Hematopoietic multipotent progenitor cell (in vitro differentiated cells): Measurements from ENCODE around the gene ADAMTS3. TPM values are rescaled to one million over a fixed set of nuclear protein-coding genes. Genes with fewer than 3 reads are reported as not detected.

ENCODE experiments used
- DNase-seq, 3 donors: peaks; one replicate each; pipeline ENCODE4 v3.0.0-alpha.2; 2011 to 2015; ENCODE audit warnings: low read depth in 2 of 3, low spot score in 2 of 3
- total RNA-seq: library from RNA; depleted of rRNA; stranded (reverse); fragments of >200 nt; gene quantifications from one replicate; pipeline ENCODE4 v1.2.3, GENCODE V29; 2012

The ADAMTS3 gene
- total RNA-seq, 1 donor, result 1.1 TPM

GRCh38 chr4:72305080-72305479 is 263.9 kb downstream of the ADAMTS3 start:
- no peak for DNase-seq

GRCh38 chr4:72302981-72303704 is 265.9 kb downstream of the ADAMTS3 start:
- DNase-seq, result peak; percentile 16 to 69 (median 37)

- DNase-seq, result no peak
Measured at GRCh38 chr4:72301759-72302158, 267.3 kb downstream of the ADAMTS3 start.

GRCh38 chr4:72300126-72300525 is 268.9 kb downstream of the ADAMTS3 start:
- DNase-seq, result no peak

GRCh38 chr4:72295966-72296557 is 273.0 kb downstream of the ADAMTS3 start:
- DNase-seq, result peak in 2 of 3 donors; percentile 30 to 67

- no peak for DNase-seq
Measured at GRCh38 chr4:72290737-72291136, 278.3 kb downstream of the ADAMTS3 start.

GRCh38 chr4:72286910-72287309 is 282.1 kb downstream of the ADAMTS3 start:
- no peak for DNase-seq

- DNase-seq, result peak in 2 of 3 donors; percentile 3 to 11
Measured at GRCh38 chr4:72286185-72286584, 282.8 kb downstream of the ADAMTS3 start.

GRCh38 chr4:72283357-72283756 is 285.7 kb downstream of the ADAMTS3 start:
- no peak for DNase-seq

- no peak for DNase-seq
Measured at GRCh38 chr4:72280252-72280651, 288.8 kb downstream of the ADAMTS3 start.

GRCh38 chr4:72275381-72275780 is 293.6 kb downstream of the ADAMTS3 start:
- DNase-seq, result no peak

- DNase-seq, result no peak
Measured at GRCh38 chr4:72274251-72274650, 294.8 kb downstream of the ADAMTS3 start.

- DNase-seq, result no peak
Measured at GRCh38 chr4:72255269-72255668, 313.8 kb downstream of the ADAMTS3 start.

- DNase-seq, result no peak
Measured at GRCh38 chr4:72243641-72244040, 325.4 kb downstream of the ADAMTS3 start.

GRCh38 chr4:72239487-72240116 is 329.4 kb downstream of the ADAMTS3 start:
- DNase-seq, result no peak
